ENCODE data around the gene FRMD8.

DNA sequence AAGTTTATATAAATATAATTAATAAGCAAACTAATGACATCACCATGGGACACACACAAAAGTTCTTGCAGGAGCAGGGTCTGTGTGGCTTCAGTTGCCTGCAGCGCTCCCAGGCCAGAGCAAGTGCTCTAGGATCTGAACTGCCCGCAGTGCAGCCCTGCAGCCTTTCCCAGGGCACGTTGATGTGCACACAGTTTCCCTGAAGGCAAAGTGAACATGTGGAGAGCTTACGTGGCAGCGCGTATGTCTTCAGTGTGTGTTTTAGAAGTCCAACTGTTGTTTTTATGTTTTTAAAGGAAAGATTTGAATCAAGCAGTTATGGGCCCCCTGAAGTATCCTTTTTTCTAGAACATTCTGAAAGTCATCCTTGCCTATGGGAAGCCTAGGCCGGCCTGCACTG, 33.1 kb upstream of the FRMD8 start:
- TF ChIP-seq POLR2A (IDR thresholded peaks at IDR 0.05) = no peak
- TF ChIP-seq, protein P1, sequence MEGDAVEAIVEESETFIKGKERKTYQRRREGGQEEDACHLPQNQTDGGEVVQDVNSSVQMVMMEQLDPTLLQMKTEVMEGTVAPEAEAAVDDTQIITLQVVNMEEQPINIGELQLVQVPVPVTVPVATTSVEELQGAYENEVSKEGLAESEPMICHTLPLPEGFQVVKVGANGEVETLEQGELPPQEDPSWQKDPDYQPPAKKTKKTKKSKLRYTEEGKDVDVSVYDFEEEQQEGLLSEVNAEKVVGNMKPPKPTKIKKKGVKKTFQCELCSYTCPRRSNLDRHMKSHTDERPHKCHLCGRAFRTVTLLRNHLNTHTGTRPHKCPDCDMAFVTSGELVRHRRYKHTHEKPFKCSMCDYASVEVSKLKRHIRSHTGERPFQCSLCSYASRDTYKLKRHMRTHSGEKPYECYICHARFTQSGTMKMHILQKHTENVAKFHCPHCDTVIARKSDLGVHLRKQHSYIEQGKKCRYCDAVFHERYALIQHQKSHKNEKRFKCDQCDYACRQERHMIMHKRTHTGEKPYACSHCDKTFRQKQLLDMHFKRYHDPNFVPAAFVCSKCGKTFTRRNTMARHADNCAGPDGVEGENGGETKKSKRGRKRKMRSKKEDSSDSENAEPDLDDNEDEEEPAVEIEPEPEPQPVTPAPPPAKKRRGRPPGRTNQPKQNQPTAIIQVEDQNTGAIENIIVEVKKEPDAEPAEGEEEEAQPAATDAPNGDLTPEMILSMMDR (IDR thresholded peaks at IDR 0.05) = no peak
